ENCODE results near the gene CATSPER3.

DNA sequence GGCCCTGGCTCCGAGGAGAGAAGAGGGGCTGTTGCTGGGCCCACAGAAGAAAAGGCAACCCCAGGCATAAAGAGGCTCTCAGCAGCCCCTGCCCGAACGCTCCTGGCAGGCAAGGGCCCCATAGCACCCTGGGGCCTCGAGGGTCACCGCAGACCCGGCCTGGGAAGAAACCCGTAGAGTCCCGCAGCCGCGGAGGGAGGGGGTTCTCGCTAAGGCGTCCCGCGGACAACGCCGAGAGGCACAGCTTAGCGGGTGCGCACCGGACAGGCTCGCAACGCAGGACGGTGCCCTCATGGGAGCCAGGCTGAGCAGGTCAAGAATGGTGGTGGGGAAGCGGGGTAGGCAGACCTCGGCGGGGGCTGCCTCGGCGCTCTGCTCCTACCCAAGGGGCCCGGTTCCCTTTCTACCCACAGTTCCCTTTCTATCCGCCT lies 59.6 kb downstream of the CATSPER3 start:
- TF ChIP-seq, protein P1, sequence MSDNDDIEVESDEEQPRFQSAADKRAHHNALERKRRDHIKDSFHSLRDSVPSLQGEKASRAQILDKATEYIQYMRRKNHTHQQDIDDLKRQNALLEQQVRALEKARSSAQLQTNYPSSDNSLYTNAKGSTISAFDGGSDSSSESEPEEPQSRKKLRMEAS (IDR thresholded peaks at IDR 0.05) = no peak
- TF ChIP-seq REST (IDR thresholded peaks at IDR 0.05; ENCODE audit: low read depth) (no peak), EZH2phosphoT487 (IDR thresholded peaks at IDR 0.05; ENCODE audit: borderline replicate concordance) (no peak), POLR2A (IDR thresholded peaks at IDR 0.05; ENCODE audit: borderline replicate concordance, extremely low read depth, insufficient read depth, insufficient read length) (no peak), SIN3A (IDR thresholded peaks at IDR 0.05; ENCODE audit: low read depth) (no peak), YY1 (IDR thresholded peaks at IDR 0.05; ENCODE audit: extremely low read depth, insufficient replicate concordance, low read depth, low read length) (no peak), SRF (IDR thresholded peaks at IDR 0.05; ENCODE audit: low read depth) (no peak), POLR2AphosphoS5 (IDR thresholded peaks at IDR 0.05; ENCODE audit: low read depth, low read length) (no peak), EZH2 (IDR thresholded peaks at IDR 0.05) (no peak)
- TF ChIP-seq, protein P2, sequence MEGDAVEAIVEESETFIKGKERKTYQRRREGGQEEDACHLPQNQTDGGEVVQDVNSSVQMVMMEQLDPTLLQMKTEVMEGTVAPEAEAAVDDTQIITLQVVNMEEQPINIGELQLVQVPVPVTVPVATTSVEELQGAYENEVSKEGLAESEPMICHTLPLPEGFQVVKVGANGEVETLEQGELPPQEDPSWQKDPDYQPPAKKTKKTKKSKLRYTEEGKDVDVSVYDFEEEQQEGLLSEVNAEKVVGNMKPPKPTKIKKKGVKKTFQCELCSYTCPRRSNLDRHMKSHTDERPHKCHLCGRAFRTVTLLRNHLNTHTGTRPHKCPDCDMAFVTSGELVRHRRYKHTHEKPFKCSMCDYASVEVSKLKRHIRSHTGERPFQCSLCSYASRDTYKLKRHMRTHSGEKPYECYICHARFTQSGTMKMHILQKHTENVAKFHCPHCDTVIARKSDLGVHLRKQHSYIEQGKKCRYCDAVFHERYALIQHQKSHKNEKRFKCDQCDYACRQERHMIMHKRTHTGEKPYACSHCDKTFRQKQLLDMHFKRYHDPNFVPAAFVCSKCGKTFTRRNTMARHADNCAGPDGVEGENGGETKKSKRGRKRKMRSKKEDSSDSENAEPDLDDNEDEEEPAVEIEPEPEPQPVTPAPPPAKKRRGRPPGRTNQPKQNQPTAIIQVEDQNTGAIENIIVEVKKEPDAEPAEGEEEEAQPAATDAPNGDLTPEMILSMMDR (IDR thresholded peaks at IDR 0.05 in 2 of 3, conservative IDR thresholded peaks at IDR 0.05 in 1 of 3; ENCODE audit: borderline replicate concordance in 1 of 3, insufficient read depth in 1 of 3, low read depth in 2 of 3, low read length in 2 of 3) = no peak

All from HCT116 (cell line).